Kidney (tissue), 14 donors: Measurements from ENCODE around the gene COL4A6. TPM values are rescaled to one million over a fixed set of nuclear protein-coding genes. Genes with fewer than 3 reads are reported as not detected.
A peak's percentile ranks its signal among the peaks of the same experiment; 100 is the strongest.

Experiments
- DNase-seq, 5 donors: peaks; one replicate each; pipeline ENCODE4 v3.0.0-alpha.2; 2013 to 2020
- FAIRE-seq: peaks from 2 replicates; lab custom pipeline; 2012; peaks lifted over from hg19 to GRCh38; lab: Jason Lieb, UNC
- H3K27ac ChIP-seq, 2 donors: one replicate each; pipeline ENCODE4 v1.7.0; 2013; ENCODE audit warnings: low read depth in 2 of 2, low read length in 2 of 2, inconsistent platforms in 1 of 2
- H3K27me3 ChIP-seq: one replicate; pipeline ENCODE4 v1.7.1; 2013; ENCODE audit warnings: low read length, inconsistent platforms; ENCODE audit not compliant: control insufficient read depth, insufficient read depth
- H3K36me3 ChIP-seq, 3 donors: one replicate each; pipeline versions ENCODE4 v1.7.0 to v1.7.1; 2013; ENCODE audit warnings: low read length in 3 of 3, control low read depth in 1 of 3, inconsistent platforms in 1 of 3; ENCODE audit not compliant: insufficient read depth in 3 of 3, control insufficient read depth in 2 of 3
- H3K4me1 ChIP-seq, 3 donors: one replicate each; pipeline versions ENCODE4 v1.7.0 to v1.7.1; 2013; ENCODE audit warnings: low read length in 3 of 3, inconsistent platforms in 1 of 3, low read depth in 1 of 3; ENCODE audit not compliant: control insufficient read depth in 2 of 3, insufficient read depth in 2 of 3
- H3K4me3 ChIP-seq, 3 donors: one replicate each; pipeline versions ENCODE4 v1.7.0 to v1.8.1; 2013; ENCODE audit warnings: low read length in 3 of 3, control low read depth in 1 of 3, inconsistent platforms in 1 of 3
- H3K9ac ChIP-seq, 3 donors: one replicate each; pipeline versions ENCODE4 v1.7.0 to v1.7.1; 2013; ENCODE audit warnings: low read length in 3 of 3, control low read depth in 1 of 3, inconsistent platforms in 1 of 3
- H3K9me3 ChIP-seq, 3 donors: one replicate each; pipeline versions ENCODE4 v1.7.0 to v1.7.1; 2013; ENCODE audit warnings: low read length in 3 of 3, control low read depth in 1 of 3, inconsistent platforms in 1 of 3; ENCODE audit not compliant: control insufficient read depth in 2 of 3, insufficient read depth in 1 of 3
- intact Hi-C: fragments of 100-400 bp; cut with DNase I; formaldehyde crosslinking; loops from one replicate; pipeline ENCODE4 v1.11.1; 2022
- polyA plus RNA-seq: library from polyadenylated mRNA; stranded (reverse); fragments of 350-450 nt; fragmentation: Illumina TruSeq; extraction: RNeasy Lipid Tissue Mini Kit (QIAGEN cat#74804); gene quantifications from one replicate; pipeline ENCODE4 v1.2.3, GENCODE V29; 2014; ENCODE audit warnings: low read depth, low replicate concordance; ENCODE audit not compliant: insufficient read depth
- total RNA-seq: library from RNA; stranded (reverse); fragmentation: NEBNext Ultra II Directional; extraction: Animal tissue kit (Norgen Biotek cat#: 25700); gene quantifications from one replicate; pipeline ENCODE4 v1.2.1, GENCODE V29; 2021
- TF ChIP-seq, protein P1 (sequence below): IDR thresholded peaks from 3 replicates; pipeline ENCODE4 v1.5.1; 2012; ENCODE audit warnings: mild to moderate bottlenecking, moderate library complexity, borderline replicate concordance; ENCODE audit not compliant: insufficient read depth; ENCODE audit errors: extremely low read depth
- donor health status: control.
- donor health status: control.
- donor health status: control.
- donor health status: control.
- donor health status: control.
- donor health status: DM: yes; HTN: yes; CAD: no.
- donor health status: Normal renal cell carcinoma (clear cell type).

Gene COL4A6
- total and polyA plus RNA-seq, 2 donors from 2014 or later, result 3.3 to 4.1 TPM

DNA sequence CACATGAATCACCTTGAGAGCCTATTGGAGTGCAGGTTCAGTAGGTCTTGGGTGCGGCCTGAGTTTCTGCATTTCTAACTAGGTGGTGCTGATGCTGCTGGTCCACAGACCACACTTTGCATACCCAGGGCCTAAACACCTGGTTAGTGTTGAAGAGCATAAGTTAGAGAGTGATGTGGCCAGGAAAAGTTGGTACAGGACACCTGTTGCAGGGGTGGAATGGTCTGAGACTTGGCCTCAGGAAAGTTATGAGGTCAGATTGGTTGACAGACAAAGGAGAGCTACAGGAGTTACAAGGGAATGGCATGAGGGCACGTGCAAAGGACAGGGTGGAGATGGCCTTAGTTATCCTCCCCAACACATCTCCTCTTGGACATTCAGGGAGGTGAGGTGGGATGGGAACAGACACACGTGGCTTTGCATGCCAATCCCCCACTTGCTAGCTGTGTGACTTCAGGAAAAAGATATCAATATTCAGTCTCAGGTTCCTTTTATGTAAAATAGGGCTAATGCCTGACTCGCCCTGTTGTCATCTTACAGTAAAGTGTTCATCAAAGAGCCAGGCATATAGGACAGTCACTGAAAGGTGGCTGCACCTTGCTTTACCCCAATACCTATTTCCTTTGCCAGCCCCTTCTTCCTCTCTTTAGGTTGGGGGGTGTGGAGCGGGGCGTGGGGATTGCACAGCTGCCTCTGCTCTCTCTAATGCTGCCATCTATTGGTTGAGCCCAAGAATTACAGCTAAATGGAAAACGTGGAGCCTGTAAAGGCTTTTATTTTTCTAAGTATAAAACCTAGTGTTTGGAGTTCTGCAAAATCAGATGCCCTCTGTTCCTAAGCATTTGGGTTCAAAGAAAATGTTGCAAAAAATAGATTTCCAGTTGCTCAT, 299.2 kb downstream of the COL4A6 start:
- Histone ChIP-seq H3K4me3 (no peak overlapping the region), H3K9ac (no peak overlapping the region), H3K36me3 (peaks cover 0 to 6% (median 4%) of the 10 kb centered on the region in 3 donors), H3K27me3 (no peaks in the 10 kb centered on the region), H3K27ac (no peak overlapping the region), H3K9me3 (no peaks in the 10 kb centered on the region), H3K4me1 (no peaks in the 10 kb centered on the region)
- DNase-seq (no peak), FAIRE-seq (no peak)
- intact Hi-C loops, result no loop called here
- TF ChIP-seq, protein P1, sequence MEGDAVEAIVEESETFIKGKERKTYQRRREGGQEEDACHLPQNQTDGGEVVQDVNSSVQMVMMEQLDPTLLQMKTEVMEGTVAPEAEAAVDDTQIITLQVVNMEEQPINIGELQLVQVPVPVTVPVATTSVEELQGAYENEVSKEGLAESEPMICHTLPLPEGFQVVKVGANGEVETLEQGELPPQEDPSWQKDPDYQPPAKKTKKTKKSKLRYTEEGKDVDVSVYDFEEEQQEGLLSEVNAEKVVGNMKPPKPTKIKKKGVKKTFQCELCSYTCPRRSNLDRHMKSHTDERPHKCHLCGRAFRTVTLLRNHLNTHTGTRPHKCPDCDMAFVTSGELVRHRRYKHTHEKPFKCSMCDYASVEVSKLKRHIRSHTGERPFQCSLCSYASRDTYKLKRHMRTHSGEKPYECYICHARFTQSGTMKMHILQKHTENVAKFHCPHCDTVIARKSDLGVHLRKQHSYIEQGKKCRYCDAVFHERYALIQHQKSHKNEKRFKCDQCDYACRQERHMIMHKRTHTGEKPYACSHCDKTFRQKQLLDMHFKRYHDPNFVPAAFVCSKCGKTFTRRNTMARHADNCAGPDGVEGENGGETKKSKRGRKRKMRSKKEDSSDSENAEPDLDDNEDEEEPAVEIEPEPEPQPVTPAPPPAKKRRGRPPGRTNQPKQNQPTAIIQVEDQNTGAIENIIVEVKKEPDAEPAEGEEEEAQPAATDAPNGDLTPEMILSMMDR, result peak; percentile 19

DNA sequence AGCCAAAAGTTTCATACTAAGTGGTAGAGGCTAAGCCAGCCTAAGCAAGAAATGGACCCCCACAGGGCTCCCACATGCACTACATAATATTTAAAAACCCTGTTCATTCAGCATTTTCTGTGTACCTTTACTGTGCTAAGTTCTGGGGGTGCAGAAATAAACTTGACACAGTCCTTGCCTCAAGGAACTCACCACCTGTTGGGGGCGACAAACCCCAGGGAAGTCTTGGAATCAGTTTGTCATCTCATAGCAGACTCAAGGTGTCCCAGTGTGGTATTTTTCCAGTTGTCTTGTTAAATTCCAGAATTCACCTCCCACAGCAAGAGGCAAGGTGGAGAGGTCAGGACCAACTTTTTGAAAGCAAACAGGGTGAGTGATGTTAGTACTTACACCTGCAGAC, 303.5 kb downstream of the COL4A6 start:
- TF ChIP-seq, protein P1, result no peak
- Histone ChIP-seq H3K27me3 (no peaks in the 10 kb centered on the region), H3K4me3 (no peak overlapping the region), H3K4me1 (no peaks in the 10 kb centered on the region), H3K27ac (no peak overlapping the region), H3K9me3 (no peaks in the 10 kb centered on the region), H3K36me3 (peaks cover 0 to 6% (median 4%) of the 10 kb centered on the region in 3 donors), H3K9ac (no peak overlapping the region)
- FAIRE-seq (no peak), DNase-seq (no peak)
- intact Hi-C loops, result no loop called here

DNA sequence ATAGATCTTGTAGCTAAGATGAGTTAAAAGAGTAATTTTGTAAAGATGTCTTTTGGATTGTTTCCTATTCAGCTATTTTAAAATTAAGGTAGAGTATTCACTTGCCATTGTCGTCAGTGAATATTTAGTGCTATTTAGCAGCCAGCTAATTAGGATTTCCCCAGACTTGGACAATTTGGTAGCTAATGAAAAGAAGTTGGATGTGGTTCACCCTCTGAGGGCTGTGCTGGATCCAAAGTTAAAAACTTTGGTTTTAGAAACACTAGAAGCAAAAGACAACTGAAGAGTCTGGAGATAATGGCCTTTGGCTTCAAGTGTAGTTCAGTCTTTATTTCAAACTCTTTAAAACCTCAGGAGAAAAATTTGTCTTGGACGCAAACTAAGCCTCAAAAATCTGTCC, 305.3 kb downstream of the COL4A6 start:
- Histone ChIP-seq H3K36me3 (peaks cover 0 to 6% (median 0%) of the 10 kb centered on the region in 3 donors), H3K9me3 (no peaks in the 10 kb centered on the region), H3K4me3 (no peak overlapping the region), H3K27ac (no peak overlapping the region), H3K27me3 (no peaks in the 10 kb centered on the region), H3K9ac (no peak overlapping the region), H3K4me1 (no peaks in the 10 kb centered on the region)
- FAIRE-seq (no peak), DNase-seq (no peak)
- TF ChIP-seq, protein P1, result no peak
- intact Hi-C loops, result no loop called here
